ENCODE measurements around the gene ACOT13. TPM values are rescaled to one million over a fixed set of nuclear protein-coding genes. Genes with fewer than 3 reads are reported as not detected.
"Not testable (repeated sequence)": the region's sequence is repeated elsewhere in the genome, so short reads cannot be mapped to it uniquely, and the experiment has no call there.

Gene ACOT13
- total RNA-seq, 1 donor, result 5.2 TPM

DNA sequence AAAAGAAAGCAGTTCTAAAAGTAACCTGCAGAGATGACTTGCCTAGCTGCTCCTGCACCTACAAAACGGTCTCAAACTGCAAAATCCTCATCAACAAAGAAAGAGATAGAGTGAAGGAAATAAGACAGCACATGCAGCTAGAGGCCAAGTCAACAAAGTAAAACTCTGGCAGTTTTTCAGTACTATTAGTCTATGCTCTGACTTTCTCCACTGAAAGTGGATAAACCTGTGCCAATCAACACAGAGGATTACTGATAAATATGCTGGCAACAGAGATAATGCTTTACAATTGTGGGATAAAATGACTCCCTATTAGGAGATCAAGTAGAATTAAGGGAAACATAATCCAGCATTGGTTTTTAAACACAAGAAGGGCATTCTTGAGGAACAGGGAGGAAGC lies 34.3 kb upstream of the ACOT13 start:
- no peak overlapping the region for H3K4me3 ChIP-seq (ENCODE audit: low read depth, low read length)
- no peak for DNase-seq (ENCODE audit: low read depth)
- no peak for TF ChIP-seq CTCF (IDR thresholded peaks at IDR 0.05; ENCODE audit: insufficient read depth, low read depth, low read length)

DNA sequence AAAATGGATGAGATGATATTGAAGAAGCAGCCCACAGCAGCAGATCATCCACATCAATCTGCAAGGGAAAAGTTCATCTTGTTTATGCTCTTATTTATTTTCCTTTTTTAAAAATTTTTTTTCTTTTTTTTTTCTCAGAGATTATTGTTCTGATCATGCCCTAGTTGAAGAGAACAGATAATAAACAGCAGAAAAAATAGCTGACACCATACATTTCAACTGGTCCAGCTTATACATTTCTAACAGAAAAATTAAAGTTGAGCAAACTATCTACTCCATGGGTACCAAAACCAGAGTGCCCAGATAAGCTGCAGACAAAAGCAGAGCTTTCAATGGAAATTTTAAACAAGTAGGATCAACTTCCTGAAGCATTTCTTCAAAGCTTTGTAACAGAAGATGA lies 30.2 kb upstream of the ACOT13 start:
- DNase-seq (ENCODE audit: low read depth), result no peak
- H3K4me3 ChIP-seq (ENCODE audit: low read depth, low read length), result no peak overlapping the region
- no peak for TF ChIP-seq CTCF (IDR thresholded peaks at IDR 0.05; ENCODE audit: insufficient read depth, low read depth, low read length)

GRCh38 chr6:24640166-24640565 lies 26.7 kb upstream of the ACOT13 start:
- H3K4me3 ChIP-seq (ENCODE audit: low read depth, low read length), result no peak overlapping the region
- DNase-seq (ENCODE audit: low read depth), result no peak
- TF ChIP-seq CTCF (IDR thresholded peaks at IDR 0.05; ENCODE audit: insufficient read depth, low read depth, low read length), result no peak

- H3K4me3 ChIP-seq (ENCODE audit: low read depth, low read length); DNase-seq (ENCODE audit: low read depth): not testable (repeated sequence)
These were observed 26.2 kb upstream of the ACOT13 start for GRCh38 chr6:24640631-24641030.

DNA sequence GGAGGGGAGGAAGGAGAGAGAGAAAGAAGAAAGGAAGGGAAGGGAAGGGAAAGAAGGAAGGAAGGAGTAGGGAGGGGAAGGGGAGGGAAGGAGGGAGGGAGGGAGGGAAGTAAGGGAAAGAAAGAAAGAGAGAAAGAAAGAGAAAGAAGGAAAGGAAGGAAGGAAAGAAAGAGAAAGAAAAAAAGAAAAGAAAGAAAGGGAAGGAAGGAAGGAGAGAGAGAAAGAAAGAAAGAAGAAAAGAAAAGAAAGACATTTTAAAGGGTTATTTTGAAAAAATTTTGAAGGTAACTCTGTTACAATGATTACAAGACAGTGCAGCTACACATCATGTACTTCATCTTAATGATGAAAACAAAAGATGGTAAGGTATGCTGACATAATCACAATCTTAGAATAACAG lies 24.8 kb upstream of the ACOT13 start:
- TF ChIP-seq CTCF (IDR thresholded peaks at IDR 0.05; ENCODE audit: insufficient read depth, low read depth, low read length), result no peak
- no peak for DNase-seq (ENCODE audit: low read depth)

DNA sequence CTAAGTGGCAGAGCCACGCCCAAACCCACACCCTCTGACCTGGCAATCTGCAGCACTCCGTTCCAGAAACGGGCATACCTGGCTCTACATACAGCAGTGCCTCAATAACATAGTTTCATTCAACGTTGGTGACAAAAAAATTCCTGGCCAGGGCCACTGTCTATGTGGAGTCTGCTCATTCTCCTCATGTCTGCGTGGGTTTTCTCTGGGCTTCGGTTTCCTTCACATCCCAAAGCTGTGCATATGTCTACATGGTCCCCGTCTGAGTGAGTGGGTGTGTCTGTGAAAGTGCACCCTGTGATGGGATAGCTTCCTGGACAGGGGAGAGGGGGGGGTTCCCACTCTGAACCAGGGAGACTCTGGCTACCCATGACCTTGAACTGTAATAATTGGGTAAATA lies 23.0 kb upstream of the ACOT13 start:
- no peak for DNase-seq (ENCODE audit: low read depth)
- TF ChIP-seq CTCF (IDR thresholded peaks at IDR 0.05; ENCODE audit: insufficient read depth, low read depth, low read length), result no peak

More for the DNA sequence above, 24.8 kb upstream of the ACOT13 start:
- H3K4me3 ChIP-seq (ENCODE audit: low read depth, low read length), result no peak overlapping the region

GRCh38 chr6:24644377-24644776 lies 22.5 kb upstream of the ACOT13 start:
- TF ChIP-seq CTCF (IDR thresholded peaks at IDR 0.05; ENCODE audit: insufficient read depth, low read depth, low read length), result no peak
- DNase-seq (ENCODE audit: low read depth), result no peak
- H3K4me3 ChIP-seq (ENCODE audit: low read depth, low read length), result no peak overlapping the region

More for the DNA sequence above, 23.0 kb upstream of the ACOT13 start:
- H3K4me3 ChIP-seq (ENCODE audit: low read depth, low read length), result no peak overlapping the region
